DND-41 (cell line): ENCODE data around the gene KRTAP9-6.
"Not testable (repeated sequence)": the region's sequence is repeated elsewhere in the genome, so short reads cannot be mapped to it uniquely, and the experiment has no call there.

Source experiments
- ATAC-seq: fragments of 200-7000 bp; cut with Tn5 transposase; 3 replicates; pipeline ENCODE4 v1.9.1; 2021; ENCODE audit warnings: low read depth; ENCODE audit not compliant: insufficient read depth
- DNase-seq: peaks from one replicate; pipeline ENCODE4 v3.0.0-alpha.2; 2020
- H2AFZ ChIP-seq: 2 replicates; pipeline ENCODE4 v1.6.0; 2012; ENCODE audit warnings: low read depth, low read length
- H3K27ac ChIP-seq: 2 replicates; pipeline ENCODE4 v1.5.1; 2012; ENCODE audit warnings: low read length, inconsistent platforms
- H3K27me3 ChIP-seq: fragments of 200-600 bp; sonication (generic); 2 replicates; pipeline ENCODE4 v1.6.0; 2012; ENCODE audit warnings: low read length, mild to moderate bottlenecking, inconsistent platforms; ENCODE audit not compliant: insufficient read depth, poor library complexity
- H3K36me3 ChIP-seq: 2 replicates; pipeline ENCODE4 v1.5.1; 2012; ENCODE audit warnings: low read length, inconsistent platforms; ENCODE audit not compliant: insufficient read depth
- H3K4me1 ChIP-seq: 2 replicates; pipeline ENCODE4 v1.5.1; 2012; ENCODE audit warnings: mild to moderate bottlenecking, low read length; ENCODE audit not compliant: insufficient read depth
- H3K4me2 ChIP-seq: 2 replicates; pipeline ENCODE4 v1.6.0; 2012; ENCODE audit warnings: mild to moderate bottlenecking, moderate library complexity, low read length, inconsistent platforms; ENCODE audit not compliant: insufficient read depth
- H3K4me3 ChIP-seq, 2 experiments: fragments of 200-600 bp in 1 of 2; shearing (Covaris generic) in 1 of 2; 2 replicates each; pipeline ENCODE4 v1.5.1; 2012 to 2016; ENCODE audit warnings: inconsistent platforms in 2 of 2, low read length in 2 of 2, mild to moderate bottlenecking in 2 of 2, low read depth in 1 of 2, moderate library complexity in 1 of 2
- H3K79me2 ChIP-seq: 2 replicates; pipeline ENCODE4 v1.6.0; 2012; ENCODE audit warnings: low read length, inconsistent platforms; ENCODE audit not compliant: insufficient read depth
- H3K9ac ChIP-seq: 2 replicates; pipeline ENCODE4 v1.6.0; 2012; ENCODE audit warnings: low read depth, mild to moderate bottlenecking, inconsistent platforms, low read length, moderate library complexity
- H3K9me3 ChIP-seq: 2 replicates; pipeline ENCODE4 v1.5.1; 2012; ENCODE audit warnings: low read length, moderate library complexity, mild to moderate bottlenecking, inconsistent platforms; ENCODE audit not compliant: insufficient read depth, severe bottlenecking
- H4K20me1 ChIP-seq: 2 replicates; pipeline ENCODE4 v1.6.0; 2012; ENCODE audit warnings: low read length; ENCODE audit not compliant: insufficient read depth
- CTCF ChIP-seq: IDR thresholded peaks from 2 replicates; pipeline ENCODE4 v1.5.1; 2012; ENCODE audit warnings: borderline replicate concordance, low read length, moderate library complexity, mild to moderate bottlenecking; ENCODE audit not compliant: poor library complexity, severe bottlenecking; ENCODE audit errors: extremely low read depth
- EZH2 ChIP-seq: IDR thresholded peaks from 3 replicates; pipeline ENCODE4 v1.6.1; 2012; ENCODE audit warnings: borderline replicate concordance, low read depth, mild to moderate bottlenecking, moderate library complexity, low read length, inconsistent platforms; ENCODE audit not compliant: severe bottlenecking

Gene KRTAP9-6

DNA sequence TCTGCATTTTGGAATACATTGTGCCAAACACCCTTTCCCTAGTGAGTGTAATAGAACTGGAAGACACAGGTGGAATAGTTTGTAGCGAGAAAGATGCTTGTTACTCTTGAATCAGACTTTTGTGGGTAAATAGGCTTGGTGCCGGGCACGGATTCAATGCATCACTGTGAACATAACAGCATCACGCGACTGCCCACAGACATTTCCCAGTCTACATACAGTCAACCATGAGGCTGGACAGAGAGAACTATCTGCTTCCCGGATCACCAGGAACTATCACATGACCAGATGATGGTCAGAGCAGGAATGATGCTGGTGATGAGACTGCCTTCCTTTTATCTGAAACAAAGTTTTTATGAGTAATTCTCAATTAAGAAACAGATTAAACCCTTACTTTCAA lies 39.1 kb upstream of the KRTAP9-6 start:
- no peaks in the 10 kb centered on the region for H3K9me3 ChIP-seq
- H3K27ac ChIP-seq = no peak overlapping the region
- no peaks in the 10 kb centered on the region for H3K36me3 ChIP-seq
- no peak for ATAC-seq
- H3K79me2 ChIP-seq = no peaks in the 10 kb centered on the region
- H3K4me3 ChIP-seq = no peak overlapping the region
- TF ChIP-seq CTCF (no peak), EZH2 (no peak)
- no peaks in the 10 kb centered on the region for H4K20me1 ChIP-seq
- H3K9ac ChIP-seq = no peak overlapping the region
- H3K4me2 ChIP-seq = no peak overlapping the region
- H2AFZ ChIP-seq = no peak overlapping the region
- no peaks in the 10 kb centered on the region for H3K4me1 ChIP-seq
- DNase-seq = no peak
- peaks cover 10% of the 10 kb centered on the region for H3K27me3 ChIP-seq

DNA sequence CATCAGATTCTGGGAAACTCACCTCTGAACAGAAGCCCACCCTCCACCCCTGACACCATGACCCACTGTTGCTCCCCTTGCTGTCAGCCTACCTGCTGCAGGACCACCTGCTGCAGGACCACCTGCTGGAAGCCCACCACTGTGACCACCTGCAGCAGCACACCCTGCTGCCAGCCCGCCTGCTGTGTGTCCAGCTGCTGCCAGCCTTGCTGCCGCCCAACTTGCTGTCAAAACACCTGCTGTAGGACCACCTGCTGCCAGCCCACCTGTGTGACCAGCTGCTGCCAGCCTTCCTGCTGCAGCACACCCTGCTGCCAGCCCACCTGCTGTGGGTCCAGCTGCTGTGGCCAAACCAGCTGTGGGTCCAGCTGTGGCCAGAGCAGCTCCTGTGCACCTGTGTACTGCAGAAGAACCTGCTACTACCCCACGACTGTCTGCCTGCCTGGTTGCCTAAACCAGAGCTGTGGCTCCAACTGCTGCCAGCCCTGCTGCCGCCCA lies 38.5 kb upstream of the KRTAP9-6 start, which contains the start of gene KRTAP9-2:
Gene KRTAP9-2, plus strand, starts transcription at position 51 of the 498 bp plus-strand sequence. Its CDS starts 7 bp downstream, at position 58.
- H3K4me1 ChIP-seq, H4K20me1 ChIP-seq, H3K9ac ChIP-seq, H3K27me3 ChIP-seq, DNase-seq, H3K4me3 ChIP-seq, H3K79me2 ChIP-seq, H3K36me3 ChIP-seq, H3K4me2 ChIP-seq, ATAC-seq, H3K27ac ChIP-seq, H2AFZ ChIP-seq, H3K9me3 ChIP-seq: not testable (repeated sequence)

GRCh38 chr17:41230094-41230493 lies 35.1 kb upstream of the KRTAP9-6 start:
- H3K27ac ChIP-seq = no peak overlapping the region
- no peaks in the 10 kb centered on the region for H4K20me1 ChIP-seq
- no peak overlapping the region for H3K9ac ChIP-seq
- no peaks in the 10 kb centered on the region for H3K9me3 ChIP-seq
- H3K4me1 ChIP-seq = no peaks in the 10 kb centered on the region
- no peak overlapping the region for H2AFZ ChIP-seq
- DNase-seq (no peak), ATAC-seq (no peak)
- H3K36me3 ChIP-seq = no peaks in the 10 kb centered on the region
- no peak overlapping the region for H3K4me2 ChIP-seq
- H3K4me3 ChIP-seq = no peak overlapping the region
- no peaks in the 10 kb centered on the region for H3K79me2 ChIP-seq
- TF ChIP-seq CTCF = no peak
- TF ChIP-seq EZH2 = no peak
- H3K27me3 ChIP-seq = peaks cover 18% of the 10 kb centered on the region

DNA sequence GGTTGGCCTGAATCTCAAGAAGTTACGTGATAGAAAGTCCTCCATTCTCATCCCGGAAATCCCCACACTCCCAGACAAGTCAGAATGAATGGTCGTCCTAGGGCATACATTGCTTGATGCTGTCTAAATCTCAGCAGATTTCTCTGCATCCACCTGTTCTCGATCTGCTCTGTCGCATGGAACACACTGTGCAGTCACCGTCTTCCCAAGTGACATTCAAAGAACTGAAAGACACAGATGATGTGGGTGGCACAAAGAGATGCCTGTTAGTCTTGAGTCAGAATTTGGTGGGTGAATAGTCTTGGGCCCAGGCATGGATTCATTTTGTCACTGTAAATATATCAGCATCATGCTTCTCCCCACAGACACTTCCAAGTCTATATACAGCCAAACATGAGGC lies 33.4 kb upstream of the KRTAP9-6 start:
- TF ChIP-seq CTCF (no peak), EZH2 (no peak)
- no peak for DNase-seq
- H4K20me1 ChIP-seq = no peaks in the 10 kb centered on the region
- no peak overlapping the region for H3K4me2 ChIP-seq
- H3K79me2 ChIP-seq = no peaks in the 10 kb centered on the region
- no peak for ATAC-seq
- H3K4me1 ChIP-seq = no peaks in the 10 kb centered on the region
- H2AFZ ChIP-seq = no peak overlapping the region
- no peak overlapping the region for H3K4me3 ChIP-seq
- H3K9me3 ChIP-seq = no peaks in the 10 kb centered on the region
- peaks cover 13% of the 10 kb centered on the region for H3K27me3 ChIP-seq
- no peaks in the 10 kb centered on the region for H3K36me3 ChIP-seq
- H3K9ac ChIP-seq = no peak overlapping the region
- no peak overlapping the region for H3K27ac ChIP-seq

DNA sequence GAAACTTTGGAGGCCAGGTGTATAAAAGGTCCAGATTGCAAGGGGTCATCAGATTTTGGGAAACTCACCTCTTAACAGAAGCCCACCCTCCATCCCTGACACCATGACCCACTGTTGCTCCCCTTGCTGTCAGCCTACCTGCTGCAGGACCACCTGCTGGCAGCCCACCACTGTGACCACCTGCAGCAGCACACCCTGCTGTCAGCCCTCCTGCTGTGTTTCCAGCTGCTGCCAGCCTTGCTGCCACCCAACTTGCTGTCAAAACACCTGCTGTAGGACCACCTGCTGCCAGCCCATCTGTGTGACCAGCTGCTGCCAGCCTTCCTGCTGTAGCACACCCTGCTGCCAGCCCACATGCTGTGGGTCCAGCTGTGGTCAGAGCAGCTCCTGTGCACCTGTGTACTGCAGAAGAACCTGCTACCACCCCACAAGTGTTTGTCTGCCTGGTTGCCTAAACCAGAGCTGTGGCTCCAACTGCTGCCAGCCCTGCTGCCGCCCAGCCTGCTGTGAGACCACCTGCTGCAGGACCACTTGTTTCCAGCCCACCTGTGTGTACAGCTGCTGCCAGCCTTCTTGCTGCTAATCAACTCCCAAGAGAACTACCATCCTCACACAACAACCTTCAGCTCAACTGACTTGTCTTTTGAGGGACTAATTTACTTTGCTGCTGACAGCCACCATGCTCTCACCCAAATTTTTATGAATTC lies 32.6 kb upstream of the KRTAP9-6 start, which contains the start of gene KRTAP9-3:
Gene KRTAP9-3, plus strand, starts transcription at position 51 of the 707 bp plus-strand sequence. Its CDS starts 53 bp downstream, at position 104.
- H3K4me1 ChIP-seq, H3K9me3 ChIP-seq, H3K4me3 ChIP-seq, H3K79me2 ChIP-seq, H2AFZ ChIP-seq, ATAC-seq, H3K27ac ChIP-seq, DNase-seq, H3K9ac ChIP-seq, H4K20me1 ChIP-seq, H3K36me3 ChIP-seq, H3K4me2 ChIP-seq: not testable (repeated sequence)
- H3K27me3 ChIP-seq = peaks cover 13% of the 10 kb centered on the region
